ENCODE measurements around the gene MED15.

The MED15 gene

GRCh38 chr22:20484948-20485683 is 22.3 kb upstream of the MED15 start:
- POLR2A ChIA-PET = no interaction called here
- CTCF ChIA-PET = interaction anchor here (1.2 to 2.1 kb wide), 3 partner anchors 9 to 28 kb away, joined by 3 to 7 read pairs (median 7); no protein-coding TSS in a partner anchor
- TF ChIP-seq CTCF (IDR thresholded peaks at IDR 0.05; ENCODE audit: control extremely low read depth, extremely low read depth, low read depth, missing control alignments) = no peak
- no peak for DNase-seq (ENCODE audit: extremely low spot score)

GRCh38 chr22:20486229-20486628 is 21.2 kb upstream of the MED15 start:
- CTCF ChIA-PET = no interaction called here
- no peak for DNase-seq (ENCODE audit: extremely low spot score)
- no peak for TF ChIP-seq CTCF (IDR thresholded peaks at IDR 0.05; ENCODE audit: control extremely low read depth, extremely low read depth, low read depth, missing control alignments)
- POLR2A ChIA-PET = no interaction called here

- no peak for TF ChIP-seq CTCF (IDR thresholded peaks at IDR 0.05; ENCODE audit: control extremely low read depth, extremely low read depth, low read depth, missing control alignments)
- POLR2A ChIA-PET = no interaction called here
- CTCF ChIA-PET = no interaction called here
- no peak for DNase-seq (ENCODE audit: extremely low spot score)
Observed at GRCh38 chr22:20487715-20488114, 19.7 kb upstream of the MED15 start.

GRCh38 chr22:20488946-20489345 is 18.5 kb upstream of the MED15 start:
- no peak for DNase-seq (ENCODE audit: extremely low spot score)
- ChIA-PET POLR2A (no interaction called here), CTCF (interaction anchor here (0.6 kb wide), 1 partner anchor 33 kb away, joined by 3 read pairs; no protein-coding TSS in a partner anchor)
- no peak for TF ChIP-seq CTCF (IDR thresholded peaks at IDR 0.05; ENCODE audit: control extremely low read depth, extremely low read depth, low read depth, missing control alignments)

- POLR2A ChIA-PET = interaction anchor here (0.6 kb wide), 1 partner anchor 75 kb away, joined by 3 read pairs; no protein-coding TSS in a partner anchor
- CTCF ChIA-PET = interaction anchor here (1.0 kb wide), 1 partner anchor 34 kb away, joined by 3 read pairs; no protein-coding TSS in a partner anchor
- no peak for TF ChIP-seq CTCF (IDR thresholded peaks at IDR 0.05; ENCODE audit: control extremely low read depth, extremely low read depth, low read depth, missing control alignments)
- DNase-seq (ENCODE audit: extremely low spot score) = no peak
Observed at GRCh38 chr22:20490183-20490940, 17.0 kb upstream of the MED15 start.

GRCh38 chr22:20490941-20491307 is 16.5 kb upstream of the MED15 start:
- CTCF ChIA-PET = interaction anchor here (1.0 kb wide), 1 partner anchor 34 kb away, joined by 3 read pairs; no protein-coding TSS in a partner anchor
- DNase-seq (ENCODE audit: extremely low spot score) = no peak
- POLR2A ChIA-PET = no interaction called here
- TF ChIP-seq CTCF (IDR thresholded peaks at IDR 0.05; ENCODE audit: control extremely low read depth, extremely low read depth, low read depth, missing control alignments) = no peak

Measured in GM10248 (cell line).